Measurements from ENCODE around the gene B3GNT9.

- no peak for TF ChIP-seq POLR2A (IDR thresholded peaks at IDR 0.05)
- TF ChIP-seq CTCF (IDR thresholded peaks at IDR 0.05): no peak
Observed at GRCh38 chr16:67129422-67129821, 21.4 kb downstream of the B3GNT9 start.

All from testis (tissue), 2 donors.